HepG2 (cell line): ENCODE data around the gene NOXO1.

Source experiments
- EHMT2 ChIP-seq: fragments of 200-600 bp; sonication (generic); IDR thresholded peaks from 2 replicates; pipeline ENCODE4 v1.7.0; 2017; ENCODE audit warnings: antibody characterized with exemption, low read depth, low read length, borderline replicate concordance
- ESRRA ChIP-seq: sonication (generic); formaldehyde crosslinking; IDR thresholded peaks from 2 replicates; pipeline ENCODE4 v1.5.1; 2020; ENCODE audit warnings: mild to moderate bottlenecking, low read depth, missing genetic modification reagents
- POLR2A ChIP-seq, 2 experiments: IDR thresholded peaks; 2 replicates each; pipeline ENCODE4 v1.6.1; 2011; ENCODE audit warnings: low read depth in 2 of 2, low read length in 2 of 2, mild to moderate bottlenecking in 1 of 2, moderate library complexity in 1 of 2; ENCODE audit not compliant: insufficient read depth in 1 of 2
- SMC3 ChIP-seq: IDR thresholded peaks from 2 replicates; pipeline ENCODE4 v1.6.1; 2011; ENCODE audit warnings: low read length, improper control_type of control experiment
- ZBTB8A ChIP-seq: sonication (generic); formaldehyde crosslinking; IDR thresholded peaks from 2 replicates; pipeline ENCODE4 v1.4.0; 2020; ENCODE audit warnings: mild to moderate bottlenecking, low read depth, missing genetic modification reagents, borderline replicate concordance
- ZNF644 ChIP-seq: IDR thresholded peaks from 2 replicates; pipeline ENCODE4 v1.6.1; 2016; ENCODE audit warnings: low read depth
- ZSCAN5A ChIP-seq: sonication (generic); formaldehyde crosslinking; IDR thresholded peaks from 2 replicates; pipeline ENCODE4 v1.8.0; 2022; ENCODE audit warnings: mild to moderate bottlenecking, missing genetic modification reagents, borderline replicate concordance

GRCh38 chr16:1929105-1929504 lies 52.2 kb downstream of the NOXO1 start:
- TF ChIP-seq ZBTB8A: no peak
- no peak for TF ChIP-seq SMC3
- no peak for TF ChIP-seq ZSCAN5A (CRISPR knock-in tag)
- no peak for TF ChIP-seq ESRRA (CRISPR knock-in tag)
- TF ChIP-seq POLR2A (IDR thresholded peaks at IDR 0.05; ENCODE audit: insufficient read depth in 1 of 2, low read depth in 2 of 2, low read length in 2 of 2): peak in 1 of 2 experiments; percentile 33; a peak in 2 of 4 replicates
- no peak for TF ChIP-seq EHMT2
- TF ChIP-seq ZNF644 (CRISPR knock-in tag): no peak
